Measurements from ENCODE around the gene DCHS1.
A peak's percentile ranks its signal among the peaks of the same experiment; 100 is the strongest.

The DCHS1 gene

GRCh38 chr11:6674862-6675261 lies 19.3 kb upstream of the DCHS1 start:
- DNase-seq (ENCODE audit: extremely low spot score, insufficient read length, low read depth) (no peak), FAIRE-seq (no peak)

- FAIRE-seq: no peak
- no peak for DNase-seq (ENCODE audit: extremely low spot score, insufficient read length, low read depth)
Measured at GRCh38 chr11:6674219-6674597, 18.6 kb upstream of the DCHS1 start.

GRCh38 chr11:6673523-6674218 lies 18.1 kb upstream of the DCHS1 start:
- FAIRE-seq: no peak
- no peak for DNase-seq (ENCODE audit: extremely low spot score, insufficient read length, low read depth)

GRCh38 chr11:6671991-6672390 lies 16.4 kb upstream of the DCHS1 start:
- FAIRE-seq: no peak

GRCh38 chr11:6670202-6670830 lies 14.7 kb upstream of the DCHS1 start:
- no peak for DNase-seq (ENCODE audit: extremely low spot score, insufficient read length, low read depth)
- FAIRE-seq: no peak

More at GRCh38 chr11:6671991-6672390, 16.4 kb upstream of the DCHS1 start:
- DNase-seq (ENCODE audit: extremely low spot score, insufficient read length, low read depth): no peak

- FAIRE-seq: peak; percentile 83
Measured at GRCh38 chr11:6667733-6668374, 12.2 kb upstream of the DCHS1 start.

GRCh38 chr11:6666302-6667183 lies 10.9 kb upstream of the DCHS1 start:
- DNase-seq (ENCODE audit: extremely low spot score, insufficient read length, low read depth) (no peak), FAIRE-seq (no peak)

More at GRCh38 chr11:6667733-6668374, 12.2 kb upstream of the DCHS1 start:
- no peak for DNase-seq (ENCODE audit: extremely low spot score, insufficient read length, low read depth)

- DNase-seq (ENCODE audit: extremely low spot score, insufficient read length, low read depth): no peak
Measured at GRCh38 chr11:6664551-6664950, 8.9 kb upstream of the DCHS1 start.

GRCh38 chr11:6663794-6664469 lies 8.3 kb upstream of the DCHS1 start:
- no peak for FAIRE-seq
- DNase-seq (ENCODE audit: extremely low spot score, insufficient read length, low read depth): no peak

More at GRCh38 chr11:6664551-6664950, 8.9 kb upstream of the DCHS1 start:
- FAIRE-seq: no peak

GRCh38 chr11:6660712-6661111 lies 5.1 kb upstream of the DCHS1 start:
- DNase-seq (ENCODE audit: extremely low spot score, insufficient read length, low read depth): no peak
- peak; percentile 66 for FAIRE-seq

- DNase-seq (ENCODE audit: extremely low spot score, insufficient read length, low read depth) (no peak), FAIRE-seq (no peak)
Measured at GRCh38 chr11:6658647-6659046, 3.0 kb upstream of the DCHS1 start.

GRCh38 chr11:6657346-6657745 lies 1.7 kb upstream of the DCHS1 start:
- FAIRE-seq (no peak), DNase-seq (ENCODE audit: extremely low spot score, insufficient read length, low read depth) (no peak)

GRCh38 chr11:6656936-6657335 lies 1.3 kb upstream of the DCHS1 start:
- FAIRE-seq: no peak
- DNase-seq (ENCODE audit: extremely low spot score, insufficient read length, low read depth): no peak

- no peak for FAIRE-seq
- no peak for DNase-seq (ENCODE audit: extremely low spot score, insufficient read length, low read depth)
Measured at GRCh38 chr11:6656584-6656915, 941 bp upstream of the DCHS1 start.

- FAIRE-seq (no peak), DNase-seq (ENCODE audit: extremely low spot score, insufficient read length, low read depth) (no peak)
Measured at GRCh38 chr11:6655020-6655789, 404 bp downstream of the DCHS1 start.

- no peak for DNase-seq (ENCODE audit: extremely low spot score, insufficient read length, low read depth)
- no peak for FAIRE-seq
Measured at GRCh38 chr11:6654281-6655019, 1.2 kb downstream of the DCHS1 start.

GRCh38 chr11:6653656-6654055 lies 2.0 kb downstream of the DCHS1 start:
- DNase-seq (ENCODE audit: extremely low spot score, insufficient read length, low read depth) (no peak), FAIRE-seq (no peak)

- DNase-seq (ENCODE audit: extremely low spot score, insufficient read length, low read depth): no peak
- FAIRE-seq: no peak
Measured at GRCh38 chr11:6653097-6653496, 2.5 kb downstream of the DCHS1 start.

- DNase-seq (ENCODE audit: extremely low spot score, insufficient read length, low read depth): no peak
- FAIRE-seq: no peak
Measured at GRCh38 chr11:6652182-6652581, 3.4 kb downstream of the DCHS1 start.

All from GM18507 (cell line).